Hepatocyte (in vitro differentiated cells): ENCODE results near the gene RPL18. TPM values are rescaled to one million over a fixed set of nuclear protein-coding genes. Genes with fewer than 3 reads are reported as not detected.

Experiments
- DNase-seq: peaks from one replicate; pipeline ENCODE4 v3.0.0-alpha.2; 2016; ENCODE audit warnings: low spot score
- H2AFZ ChIP-seq: fragments of 200-600 bp; sonication (generic); 2 replicates; pipeline ENCODE4 v1.6.0; 2016; ENCODE audit warnings: antibody characterized with exemption, mild to moderate bottlenecking
- H3K27ac ChIP-seq: fragments of 200-600 bp; sonication (generic); 2 replicates; pipeline ENCODE4 v1.5.1; 2016; ENCODE audit warnings: mild to moderate bottlenecking
- H3K27me3 ChIP-seq: fragments of 200-600 bp; sonication (generic); 2 replicates; pipeline ENCODE4 v1.6.1; 2016
- H3K36me3 ChIP-seq: fragments of 200-600 bp; sonication (generic); replicated peaks from 2 replicates; pipeline ENCODE4 v1.5.1; 2016; ENCODE audit warnings: low read depth; ENCODE audit not compliant: insufficient read depth
- H3K4me1 ChIP-seq: fragments of 200-600 bp; sonication (generic); 2 replicates; pipeline ENCODE4 v1.5.1; 2016; ENCODE audit warnings: mild to moderate bottlenecking, moderate library complexity; ENCODE audit not compliant: insufficient read depth
- H3K4me2 ChIP-seq: fragments of 200-600 bp; sonication (generic); 2 replicates; pipeline ENCODE4 v1.6.0; 2016
- H3K4me3 ChIP-seq: fragments of 200-600 bp; sonication (generic); 2 replicates; pipeline ENCODE4 v1.5.1; 2016; ENCODE audit warnings: mild to moderate bottlenecking
- H3K79me2 ChIP-seq: fragments of 200-600 bp; sonication (generic); 2 replicates; pipeline ENCODE4 v1.6.0; 2017; ENCODE audit warnings: mild to moderate bottlenecking
- H3K9me2 ChIP-seq: fragments of 200-600 bp; sonication (generic); replicated peaks from 2 replicates; pipeline ENCODE4 v1.6.0; 2017; ENCODE audit warnings: mild to moderate bottlenecking; ENCODE audit not compliant: insufficient read depth
- H3K9me3 ChIP-seq: fragments of 200-600 bp; sonication (generic); 2 replicates; pipeline ENCODE4 v1.5.1; 2016; ENCODE audit warnings: low read depth, mild to moderate bottlenecking
- H4K20me1 ChIP-seq: fragments of 200-600 bp; sonication (generic); 2 replicates; pipeline ENCODE4 v1.6.0; 2016; ENCODE audit warnings: mild to moderate bottlenecking; ENCODE audit not compliant: insufficient read depth, poor library complexity, severe bottlenecking
- EZH2 ChIP-seq: fragments of 200-600 bp; sonication (generic); IDR thresholded peaks from 2 replicates; pipeline ENCODE4 v1.6.1; 2016; ENCODE audit warnings: antibody characterized with exemption, mild to moderate bottlenecking, borderline replicate concordance
- EZH2phosphoT487 ChIP-seq: fragments of 200-600 bp; sonication (generic); IDR thresholded peaks from one replicate; pipeline ENCODE4 v1.6.1; 2018; ENCODE audit warnings: antibody characterized with exemption, mild to moderate bottlenecking, low read depth, moderate library complexity; ENCODE audit not compliant: unreplicated experiment, severe bottlenecking
- WGBS: methylation state at CpG from one replicate; pipeline ENCODE4 v1.1.6; 2016; ENCODE audit warnings: low lambda C conversion rate; ENCODE audit errors: missing lambda C conversion rate; 5-methylcytosine and 5-hydroxymethylcytosine counted together
- polyA plus RNA-seq: library from polyadenylated mRNA; unstranded; fragments of >200 nt; fragmentation: Nextera tagmentation; extraction: Ambion mirVana; gene quantifications from 2 replicates; pipeline ENCODE4 v1.2.1, GENCODE V29; 2016
- total RNA-seq: library from RNA; depleted of rRNA; stranded (reverse); fragments of >200 nt; gene quantifications from 2 replicates; pipeline ENCODE4 v1.2.3, GENCODE V29; 2014
- TF ChIP-seq, protein P1 (sequence below): fragments of 200-600 bp; sonication (generic); IDR thresholded peaks from 2 replicates; pipeline ENCODE4 v1.5.1; 2016; ENCODE audit warnings: antibody characterized with exemption, mild to moderate bottlenecking; ENCODE audit not compliant: poor library complexity

RPL18 gene
- total and polyA plus RNA-seq, 2 experiments from 2014 or later = 623 to 1,372 TPM

DNA sequence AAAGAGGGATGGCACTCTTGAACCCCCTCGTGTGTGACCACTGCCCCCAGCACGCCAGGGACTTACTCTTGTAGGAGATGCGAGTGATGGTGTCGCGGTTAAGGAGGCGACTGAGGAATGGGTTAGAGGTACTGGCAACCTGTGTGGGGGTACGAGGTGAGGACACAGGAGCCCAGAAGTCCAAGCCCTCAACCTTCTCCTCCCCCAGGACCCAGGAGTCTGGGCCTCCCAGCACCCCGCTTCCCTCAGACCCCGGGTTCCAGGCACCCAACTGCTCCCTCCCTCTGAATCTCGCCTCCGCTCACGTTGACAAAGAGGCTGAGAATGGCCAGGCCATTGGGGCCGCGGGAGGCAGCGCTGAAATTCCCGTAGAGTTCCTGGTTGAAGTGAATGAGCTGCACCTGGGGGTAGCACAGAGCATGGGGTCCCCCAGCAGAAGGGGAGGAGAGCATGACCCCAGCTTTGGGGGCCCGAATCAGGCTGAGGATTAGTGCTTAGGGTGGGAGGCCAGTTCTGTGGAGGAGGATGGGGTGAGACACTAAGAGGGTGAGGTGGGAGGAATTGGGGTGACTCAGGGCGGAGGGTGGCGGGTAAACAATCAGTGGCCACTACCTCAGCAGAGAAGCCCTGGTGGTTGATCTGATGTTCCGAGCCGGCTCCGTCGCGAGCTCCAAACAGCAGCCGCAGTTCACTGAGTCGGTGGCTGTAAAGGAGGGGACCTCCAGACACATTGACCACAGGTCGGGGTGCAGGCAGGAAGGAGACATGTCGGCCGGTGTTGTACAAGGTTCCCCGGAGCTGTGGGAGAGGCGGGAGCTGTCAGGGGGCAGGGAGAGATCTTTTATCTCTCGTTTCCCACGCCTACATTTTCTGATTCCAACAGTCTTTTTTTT lies 20.8 kb upstream of the RPL18 start:
- Histone ChIP-seq H4K20me1 (no peaks in the 10 kb centered on the region), H3K4me1 (peaks cover 10% of the 10 kb centered on the region), H3K36me3 (no peaks in the 10 kb centered on the region), H3K27ac (no peak overlapping the region), H3K79me2 (peaks cover 5% of the 10 kb centered on the region), H3K27me3 (no peaks in the 10 kb centered on the region), H3K9me2 (no peaks in the 10 kb centered on the region), H3K9me3 (no peaks in the 10 kb centered on the region), H3K4me3 (no peak overlapping the region), H2AFZ (no peak overlapping the region), H3K4me2 (peak overlapping the region; percentile 24)
- 71% methylated on average over 32 of the region's 33 CpGs for WGBS
- DNase-seq = no peak
- TF ChIP-seq, protein P1, sequence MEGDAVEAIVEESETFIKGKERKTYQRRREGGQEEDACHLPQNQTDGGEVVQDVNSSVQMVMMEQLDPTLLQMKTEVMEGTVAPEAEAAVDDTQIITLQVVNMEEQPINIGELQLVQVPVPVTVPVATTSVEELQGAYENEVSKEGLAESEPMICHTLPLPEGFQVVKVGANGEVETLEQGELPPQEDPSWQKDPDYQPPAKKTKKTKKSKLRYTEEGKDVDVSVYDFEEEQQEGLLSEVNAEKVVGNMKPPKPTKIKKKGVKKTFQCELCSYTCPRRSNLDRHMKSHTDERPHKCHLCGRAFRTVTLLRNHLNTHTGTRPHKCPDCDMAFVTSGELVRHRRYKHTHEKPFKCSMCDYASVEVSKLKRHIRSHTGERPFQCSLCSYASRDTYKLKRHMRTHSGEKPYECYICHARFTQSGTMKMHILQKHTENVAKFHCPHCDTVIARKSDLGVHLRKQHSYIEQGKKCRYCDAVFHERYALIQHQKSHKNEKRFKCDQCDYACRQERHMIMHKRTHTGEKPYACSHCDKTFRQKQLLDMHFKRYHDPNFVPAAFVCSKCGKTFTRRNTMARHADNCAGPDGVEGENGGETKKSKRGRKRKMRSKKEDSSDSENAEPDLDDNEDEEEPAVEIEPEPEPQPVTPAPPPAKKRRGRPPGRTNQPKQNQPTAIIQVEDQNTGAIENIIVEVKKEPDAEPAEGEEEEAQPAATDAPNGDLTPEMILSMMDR = no peak
- TF ChIP-seq EZH2phosphoT487 = no peak
- TF ChIP-seq EZH2 = no peak

DNA sequence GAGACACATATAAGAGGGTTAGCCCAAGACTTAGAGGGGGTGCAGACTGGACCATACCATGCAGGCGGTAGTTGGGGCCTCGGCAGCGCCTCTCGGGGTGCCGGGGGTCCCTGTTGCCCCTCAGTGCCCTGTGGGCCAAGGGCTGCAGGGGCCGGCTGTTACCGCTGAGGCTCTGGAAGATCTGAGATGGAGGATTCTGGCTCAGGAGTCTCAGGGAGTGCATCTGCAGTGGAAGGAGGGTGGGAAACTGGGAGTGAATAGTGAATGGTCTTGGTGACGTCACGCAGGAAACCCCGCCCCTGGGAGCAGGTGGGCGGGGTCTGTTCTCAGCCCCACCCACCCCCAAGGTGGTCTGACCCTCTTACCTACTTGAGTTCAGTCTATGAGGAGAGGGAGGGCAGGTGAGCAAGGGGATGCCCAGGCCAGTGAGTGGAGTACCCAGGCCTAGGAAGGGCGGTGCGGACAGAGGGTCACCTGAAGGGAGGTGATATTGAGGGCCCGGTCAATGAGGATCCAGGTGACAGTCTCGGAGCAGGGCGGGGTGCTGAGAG lies 19.9 kb upstream of the RPL18 start:
- no peaks in the 10 kb centered on the region for H4K20me1 ChIP-seq
- TF ChIP-seq EZH2 = no peak
- no peak for TF ChIP-seq EZH2phosphoT487
- peak; percentile 25 for DNase-seq
- peak overlapping the region; percentile 96 for H3K27ac ChIP-seq
- peaks cover 5% of the 10 kb centered on the region for H3K79me2 ChIP-seq
- H3K4me3 ChIP-seq = no peak overlapping the region
- no peaks in the 10 kb centered on the region for H3K36me3 ChIP-seq
- peak overlapping the region; percentile 76 for H3K4me2 ChIP-seq
- H3K9me3 ChIP-seq = no peaks in the 10 kb centered on the region
- 81% methylated on average over 16 of the region's 16 CpGs for WGBS
- no peak overlapping the region for H2AFZ ChIP-seq
- H3K4me1 ChIP-seq = peaks cover 11% of the 10 kb centered on the region
- H3K27me3 ChIP-seq = no peaks in the 10 kb centered on the region
- no peaks in the 10 kb centered on the region for H3K9me2 ChIP-seq

DNA sequence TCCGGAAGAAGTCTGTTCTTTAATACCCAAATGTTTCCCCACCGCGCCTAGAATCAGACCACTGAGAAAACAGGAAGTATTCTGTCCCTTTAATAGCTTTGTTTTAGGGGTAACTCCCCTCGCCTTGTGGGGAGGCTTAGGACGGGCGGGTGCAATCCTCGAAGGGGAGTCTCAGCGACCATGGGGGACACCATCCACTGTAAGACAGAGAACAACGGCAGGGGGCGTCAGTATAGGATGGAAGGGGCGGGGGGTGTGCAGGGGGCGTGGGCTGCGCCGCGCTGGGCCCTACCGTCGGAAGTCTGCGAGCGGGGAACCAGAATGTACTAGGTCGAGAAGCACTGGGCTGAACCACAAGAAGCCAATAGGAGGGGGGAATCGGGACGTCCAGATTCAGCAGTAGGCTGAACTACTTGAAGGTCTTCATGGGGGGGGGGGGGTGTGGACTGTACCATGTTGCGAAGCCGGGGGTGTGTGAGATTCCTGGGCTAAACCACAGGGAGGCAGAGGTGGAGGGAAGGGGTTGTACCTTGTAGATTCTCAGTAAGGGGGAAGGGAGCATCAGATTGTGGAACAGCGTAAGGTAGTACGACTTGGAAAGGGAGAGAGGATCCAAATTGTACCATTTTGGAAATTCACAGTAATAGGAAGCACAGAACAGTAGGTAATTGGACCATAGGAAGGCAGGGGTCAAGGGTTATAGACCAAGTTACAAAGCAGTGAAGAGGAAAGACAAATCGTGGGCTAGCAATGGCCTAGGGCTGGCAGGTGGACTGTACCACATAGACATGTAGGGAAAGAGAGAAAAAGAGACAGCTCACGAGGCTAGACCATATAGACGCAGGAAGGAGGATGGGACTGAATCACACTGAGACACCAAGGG lies 19.2 kb upstream of the RPL18 start:
- WGBS = 17% methylated on average over 26 of the region's 29 CpGs
- DNase-seq = peak; percentile 95
- Histone ChIP-seq H3K4me3 (no peak overlapping the region), H2AFZ (peak overlapping the region; percentile 43), H3K4me2 (peak overlapping the region; percentile 76), H3K27ac (peak overlapping the region; percentile 96), H3K79me2 (peaks cover 5% of the 10 kb centered on the region), H3K27me3 (no peaks in the 10 kb centered on the region), H3K4me1 (peaks cover 17% of the 10 kb centered on the region), H3K36me3 (no peaks in the 10 kb centered on the region), H3K9me2 (no peaks in the 10 kb centered on the region), H4K20me1 (no peaks in the 10 kb centered on the region), H3K9me3 (no peaks in the 10 kb centered on the region)
- TF ChIP-seq EZH2phosphoT487 (no peak), EZH2 (no peak)
- TF ChIP-seq, protein P1 = peak; percentile 25
